BJ (cell line): ENCODE results near the gene TYW5. TPM values are rescaled to one million over a fixed set of nuclear protein-coding genes. Genes with fewer than 3 reads are reported as not detected.

ENCODE experiments used
- CTCF ChIA-PET: fragments of 350-600 bp; formaldehyde crosslinking; extraction: SDS; loops from one replicate; lab custom pipeline; 2021; ENCODE audit warnings: antibody characterized with exemption, inconsistent platforms; lab: Yijun Ruan, JAX
- POLR2A ChIA-PET: fragments of 300-600 bp; sonication (Branson Sonifier 250); formaldehyde crosslinking; extraction: SDS; loops from one replicate; lab custom pipeline; 2021; ENCODE audit warnings: antibody characterized with exemption; lab: Charles Lee
- DNase-seq: peaks from one replicate; pipeline ENCODE4 v3.0.0-alpha.2; 2011; ENCODE audit warnings: low read depth
- H3K27me3 ChIP-seq: 2 replicates; pipeline ENCODE4 v1.6.0; 2011; ENCODE audit warnings: low read length; ENCODE audit not compliant: control insufficient read depth, insufficient read depth
- H3K36me3 ChIP-seq: 2 replicates; pipeline ENCODE4 v1.5.1; 2011; ENCODE audit warnings: low read length; ENCODE audit not compliant: control insufficient read depth, insufficient read depth
- H3K4me3 ChIP-seq: 2 replicates; pipeline ENCODE4 v1.5.1; 2011; ENCODE audit warnings: low read depth, mild to moderate bottlenecking, control low read depth, low read length
- polyA plus RNA-seq: library from polyadenylated mRNA; depleted of rRNA; stranded (reverse); fragments of >200 nt; gene quantifications from 2 replicates; pipeline ENCODE4 v1.2.3, GENCODE V29; 2011
- TF ChIP-seq, protein P1 (sequence below): IDR thresholded peaks from 2 replicates; pipeline ENCODE4 v1.5.1; 2011; ENCODE audit warnings: low read depth, mild to moderate bottlenecking, control low read depth, inconsistent platforms, low read length, moderate library complexity; ENCODE audit not compliant: insufficient read depth

Gene TYW5
- polyA plus RNA-seq, 1 experiment = 2.9 TPM

GRCh38 chr2:199911052-199911876 is 44.0 kb downstream of the TYW5 start, which contains the start of gene C2orf69:
C2orf69 (plus strand) TSS chr2:199911293; CDS start chr2:199911439, 146 bp downstream.
- Histone ChIP-seq H3K36me3 (no peaks in the 10 kb centered on the region), H3K27me3 (no peaks in the 10 kb centered on the region), H3K4me3 (peak within 1 kb of the TSS; percentile 79)
- peak; percentile 85 for DNase-seq
- TF ChIP-seq, protein P1, sequence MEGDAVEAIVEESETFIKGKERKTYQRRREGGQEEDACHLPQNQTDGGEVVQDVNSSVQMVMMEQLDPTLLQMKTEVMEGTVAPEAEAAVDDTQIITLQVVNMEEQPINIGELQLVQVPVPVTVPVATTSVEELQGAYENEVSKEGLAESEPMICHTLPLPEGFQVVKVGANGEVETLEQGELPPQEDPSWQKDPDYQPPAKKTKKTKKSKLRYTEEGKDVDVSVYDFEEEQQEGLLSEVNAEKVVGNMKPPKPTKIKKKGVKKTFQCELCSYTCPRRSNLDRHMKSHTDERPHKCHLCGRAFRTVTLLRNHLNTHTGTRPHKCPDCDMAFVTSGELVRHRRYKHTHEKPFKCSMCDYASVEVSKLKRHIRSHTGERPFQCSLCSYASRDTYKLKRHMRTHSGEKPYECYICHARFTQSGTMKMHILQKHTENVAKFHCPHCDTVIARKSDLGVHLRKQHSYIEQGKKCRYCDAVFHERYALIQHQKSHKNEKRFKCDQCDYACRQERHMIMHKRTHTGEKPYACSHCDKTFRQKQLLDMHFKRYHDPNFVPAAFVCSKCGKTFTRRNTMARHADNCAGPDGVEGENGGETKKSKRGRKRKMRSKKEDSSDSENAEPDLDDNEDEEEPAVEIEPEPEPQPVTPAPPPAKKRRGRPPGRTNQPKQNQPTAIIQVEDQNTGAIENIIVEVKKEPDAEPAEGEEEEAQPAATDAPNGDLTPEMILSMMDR = peak; percentile 11; the same call in 1 of the 2 replicates
- CTCF ChIA-PET = interaction anchor here (0.7 kb wide), 1 partner anchor 171 kb away, joined by 3 read pairs; no protein-coding TSS in a partner anchor
- POLR2A ChIA-PET = no interaction called here

GRCh38 chr2:199910338-199911051 is 44.8 kb downstream of the TYW5 start:
- Histone ChIP-seq H3K4me3 (peak overlapping the region; percentile 31), H3K36me3 (no peaks in the 10 kb centered on the region), H3K27me3 (no peaks in the 10 kb centered on the region)
- TF ChIP-seq, protein P1 = no peak
- DNase-seq = no peak
- ChIA-PET CTCF (interaction anchor here (0.7 to 1.0 kb wide), 2 partner anchors 170 to 719 kb away, joined by 3 read pairs; no protein-coding TSS in a partner anchor), POLR2A (no interaction called here)

DNA sequence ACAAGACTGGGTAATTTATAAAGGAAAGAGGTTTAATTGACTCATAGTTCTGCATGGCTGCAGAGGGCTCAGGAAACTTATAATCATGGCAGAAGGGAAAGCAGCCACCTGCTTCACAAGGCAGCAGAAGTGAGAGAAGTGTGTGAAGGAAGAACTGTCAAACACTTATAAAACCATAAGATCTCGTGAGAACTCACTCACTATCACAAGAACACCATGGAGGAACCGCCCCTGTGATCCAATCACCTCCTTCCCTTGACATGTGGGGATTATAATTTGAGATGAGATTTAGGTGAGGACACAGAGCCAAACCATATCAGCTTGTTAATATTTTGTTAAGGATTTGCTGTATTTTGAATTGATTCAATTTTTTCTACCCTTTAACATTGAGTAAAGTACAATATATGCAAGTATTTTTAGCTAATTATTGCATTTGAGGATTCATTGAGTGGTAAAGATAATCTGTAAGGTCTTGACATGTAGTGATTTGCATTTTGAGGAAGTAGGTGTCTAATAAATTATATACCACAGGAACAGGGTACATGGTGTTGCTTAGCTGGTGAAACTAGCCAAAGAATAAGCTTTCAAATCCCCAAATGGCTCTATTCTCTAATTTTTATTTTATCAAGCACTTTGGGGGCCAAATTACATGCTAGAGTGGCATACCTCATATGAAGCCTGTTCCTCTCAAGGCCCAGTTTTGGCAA is 48.1 kb downstream of the TYW5 start:
- TF ChIP-seq, protein P1 = no peak
- no peaks in the 10 kb centered on the region; the same call in 1 of the 2 replicates for H3K27me3 ChIP-seq
- POLR2A ChIA-PET = no interaction called here
- H3K4me3 ChIP-seq = no peak overlapping the region
- CTCF ChIA-PET = no interaction called here
- H3K36me3 ChIP-seq = no peaks in the 10 kb centered on the region
- no peak for DNase-seq

- CTCF ChIA-PET = no interaction called here
- H3K4me3 ChIP-seq = no peak overlapping the region
- DNase-seq = no peak
- no peaks in the 10 kb centered on the region for H3K36me3 ChIP-seq
- POLR2A ChIA-PET = no interaction called here
- TF ChIP-seq, protein P1 = no peak
- no peaks in the 10 kb centered on the region; the same call in 1 of the 2 replicates for H3K27me3 ChIP-seq
Observed at GRCh38 chr2:199903111-199903510, 52.2 kb downstream of the TYW5 start.
